GM19099 (cell line): Measurements from ENCODE around the gene INSYN2A.

Experiments
- POLR2A ChIP-seq: IDR thresholded peaks from 3 replicates; pipeline ENCODE4 v1.6.1; 2011; ENCODE audit warnings: low read depth; ENCODE audit not compliant: insufficient read length; ENCODE audit errors: extremely low read depth

The INSYN2A gene

GRCh38 chr10:127196282-127197153, at the start of gene INSYN2A:
INSYN2A (minus strand) TSS chr10:127196591; CDS start chr10:127176395, 20,196 bp downstream.
- TF ChIP-seq POLR2A, result no peak

GRCh38 chr10:127245456-127245855, 49.1 kb upstream of the INSYN2A start:
- TF ChIP-seq POLR2A, result no peak

GRCh38 chr10:127243490-127244272, 47.3 kb upstream of the INSYN2A start:
- no peak for TF ChIP-seq POLR2A

- no peak for TF ChIP-seq POLR2A
Observed at GRCh38 chr10:127242914-127243313, 46.5 kb upstream of the INSYN2A start.

- no peak for TF ChIP-seq POLR2A
Observed at GRCh38 chr10:127236266-127236665, 39.9 kb upstream of the INSYN2A start.

- no peak for TF ChIP-seq POLR2A
Observed at GRCh38 chr10:127234306-127234800, 38.0 kb upstream of the INSYN2A start.

- no peak for TF ChIP-seq POLR2A
Observed at GRCh38 chr10:127228195-127228787, 31.9 kb upstream of the INSYN2A start.

GRCh38 chr10:127227663-127228062, 31.3 kb upstream of the INSYN2A start:
- TF ChIP-seq POLR2A, result no peak

GRCh38 chr10:127227027-127227426, 30.6 kb upstream of the INSYN2A start:
- no peak for TF ChIP-seq POLR2A

- no peak for TF ChIP-seq POLR2A
Observed at GRCh38 chr10:127221281-127221680, 24.9 kb upstream of the INSYN2A start.

- no peak for TF ChIP-seq POLR2A
Observed at GRCh38 chr10:127218658-127219057, 22.3 kb upstream of the INSYN2A start.

- no peak for TF ChIP-seq POLR2A
Observed at GRCh38 chr10:127216786-127217185, 20.4 kb upstream of the INSYN2A start.

- no peak for TF ChIP-seq POLR2A
Observed at GRCh38 chr10:127216274-127216673, 19.9 kb upstream of the INSYN2A start.

- no peak for TF ChIP-seq POLR2A
Observed at GRCh38 chr10:127215866-127216265, 19.5 kb upstream of the INSYN2A start.

- no peak for TF ChIP-seq POLR2A
Observed at GRCh38 chr10:127210936-127211466, 14.6 kb upstream of the INSYN2A start.
